Erythroblast (primary cell): ENCODE measurements around the gene ATF7IP2.

ENCODE experiments used
- GATA1 ChIP-seq: IDR thresholded peaks from 2 replicates; pipeline ENCODE4 v1.6.1; 2011; ENCODE audit warnings: low read depth, mild to moderate bottlenecking, control low read depth, low read length, moderate library complexity
- POLR2A ChIP-seq: IDR thresholded peaks from 2 replicates; pipeline ENCODE4 v1.6.1; 2011; ENCODE audit warnings: mild to moderate bottlenecking, low read length

- TF ChIP-seq POLR2A (no peak), GATA1 (no peak)
Measured at GRCh38 chr16:10412935-10413601, 27.2 kb downstream of the ATF7IP2 start.
